ENCODE results near the gene TMED3.

The TMED3 gene

GRCh38 chr15:79296583-79296982 is 14.3 kb upstream of the TMED3 start:
- Histone ChIP-seq H3K9ac (ENCODE audit: low read depth in 1 of 2, low read length in 2 of 2) (no peak overlapping the region), H3K4me1 (ENCODE audit: control insufficient read depth in 2 of 2, insufficient read depth in 2 of 2, low read length in 2 of 2) (no peaks in the 10 kb centered on the region), H3K27me3 (ENCODE audit: control insufficient read depth in 2 of 2, insufficient read depth in 2 of 2, low read length in 2 of 2) (peaks cover 0 to 5% of the 10 kb centered on the region in 2 donors), H3K27ac (ENCODE audit: low read depth in 2 of 2, low read length in 2 of 2) (no peak overlapping the region), H3K36me3 (ENCODE audit: control insufficient read depth in 2 of 2, insufficient read depth in 2 of 2, low read length in 2 of 2) (no peaks in the 10 kb centered on the region), H3K4me3 (ENCODE audit: low read length in 2 of 2) (no peak overlapping the region), H3K9me3 (ENCODE audit: control insufficient read depth in 2 of 2, low read length in 2 of 2) (no peaks in the 10 kb centered on the region)

- H3K9me3 ChIP-seq (ENCODE audit: control insufficient read depth in 2 of 2, low read length in 2 of 2): no peaks in the 10 kb centered on the region
- no peaks in the 10 kb centered on the region for H3K36me3 ChIP-seq (ENCODE audit: control insufficient read depth in 2 of 2, insufficient read depth in 2 of 2, low read length in 2 of 2)
- no peaks in the 10 kb centered on the region for H3K4me1 ChIP-seq (ENCODE audit: control insufficient read depth in 2 of 2, insufficient read depth in 2 of 2, low read length in 2 of 2)
- no peak overlapping the region for H3K27ac ChIP-seq (ENCODE audit: low read depth in 2 of 2, low read length in 2 of 2)
- no peak overlapping the region for H3K9ac ChIP-seq (ENCODE audit: low read depth in 1 of 2, low read length in 2 of 2)
- peaks cover 4 to 8% of the 10 kb centered on the region in 2 donors for H3K27me3 ChIP-seq (ENCODE audit: control insufficient read depth in 2 of 2, insufficient read depth in 2 of 2, low read length in 2 of 2)
- H3K4me3 ChIP-seq (ENCODE audit: low read length in 2 of 2): no peak overlapping the region
Observed at GRCh38 chr15:79299126-79299840, 11.6 kb upstream of the TMED3 start.

- H3K4me1 ChIP-seq (ENCODE audit: control insufficient read depth in 2 of 2, insufficient read depth in 2 of 2, low read length in 2 of 2): no peaks in the 10 kb centered on the region
- no peaks in the 10 kb centered on the region for H3K9me3 ChIP-seq (ENCODE audit: control insufficient read depth in 2 of 2, low read length in 2 of 2)
- H3K4me3 ChIP-seq (ENCODE audit: low read length in 2 of 2): no peak overlapping the region
- H3K36me3 ChIP-seq (ENCODE audit: control insufficient read depth in 2 of 2, insufficient read depth in 2 of 2, low read length in 2 of 2): no peaks in the 10 kb centered on the region
- no peak overlapping the region for H3K9ac ChIP-seq (ENCODE audit: low read depth in 1 of 2, low read length in 2 of 2)
- peaks cover 5 to 8% of the 10 kb centered on the region in 2 donors for H3K27me3 ChIP-seq (ENCODE audit: control insufficient read depth in 2 of 2, insufficient read depth in 2 of 2, low read length in 2 of 2)
- no peak overlapping the region for H3K27ac ChIP-seq (ENCODE audit: low read depth in 2 of 2, low read length in 2 of 2)
Observed at GRCh38 chr15:79299841-79300235, 11.1 kb upstream of the TMED3 start.

GRCh38 chr15:79307251-79307650 is 3.7 kb upstream of the TMED3 start:
- H3K4me1 ChIP-seq (ENCODE audit: control insufficient read depth in 2 of 2, insufficient read depth in 2 of 2, low read length in 2 of 2): peaks cover 5 to 12% of the 10 kb centered on the region in 2 donors
- H3K27ac ChIP-seq (ENCODE audit: low read depth in 2 of 2, low read length in 2 of 2): no peak overlapping the region
- H3K9ac ChIP-seq (ENCODE audit: low read depth in 1 of 2, low read length in 2 of 2): no peak overlapping the region
- H3K36me3 ChIP-seq (ENCODE audit: control insufficient read depth in 2 of 2, insufficient read depth in 2 of 2, low read length in 2 of 2): no peaks in the 10 kb centered on the region
- H3K9me3 ChIP-seq (ENCODE audit: control insufficient read depth in 2 of 2, low read length in 2 of 2): no peaks in the 10 kb centered on the region
- peaks cover 6 to 9% of the 10 kb centered on the region in 2 donors for H3K27me3 ChIP-seq (ENCODE audit: control insufficient read depth in 2 of 2, insufficient read depth in 2 of 2, low read length in 2 of 2)
- H3K4me3 ChIP-seq (ENCODE audit: low read length in 2 of 2): no peak overlapping the region

GRCh38 chr15:79308874-79309273 is 2.0 kb upstream of the TMED3 start:
- Histone ChIP-seq H3K4me3 (ENCODE audit: low read length in 2 of 2) (no peak overlapping the region), H3K36me3 (ENCODE audit: control insufficient read depth in 2 of 2, insufficient read depth in 2 of 2, low read length in 2 of 2) (peaks cover 3 to 4% of the 10 kb centered on the region in 2 donors), H3K27me3 (ENCODE audit: control insufficient read depth in 2 of 2, insufficient read depth in 2 of 2, low read length in 2 of 2) (peaks cover 4 to 7% of the 10 kb centered on the region in 2 donors), H3K9me3 (ENCODE audit: control insufficient read depth in 2 of 2, low read length in 2 of 2) (no peaks in the 10 kb centered on the region), H3K27ac (ENCODE audit: low read depth in 2 of 2, low read length in 2 of 2) (no peak overlapping the region), H3K4me1 (ENCODE audit: control insufficient read depth in 2 of 2, insufficient read depth in 2 of 2, low read length in 2 of 2) (peaks cover 5 to 16% of the 10 kb centered on the region in 2 donors), H3K9ac (ENCODE audit: low read depth in 1 of 2, low read length in 2 of 2) (no peak overlapping the region)

GRCh38 chr15:79310612-79310984 is 314 bp upstream of the TMED3 start:
- H3K9me3 ChIP-seq (ENCODE audit: control insufficient read depth in 2 of 2, low read length in 2 of 2): no peaks in the 10 kb centered on the region
- H3K9ac ChIP-seq (ENCODE audit: low read depth in 1 of 2, low read length in 2 of 2): no peak overlapping the region

GRCh38 chr15:79311901-79312553 is 1.1 kb downstream of the TMED3 start:
- Histone ChIP-seq H3K9ac (ENCODE audit: low read depth in 1 of 2, low read length in 2 of 2) (peak overlapping the region; percentile 75 to 79), H3K9me3 (ENCODE audit: control insufficient read depth in 2 of 2, low read length in 2 of 2) (no peaks in the 10 kb centered on the region), H3K4me3 (ENCODE audit: low read length in 2 of 2) (peak overlapping the region; percentile 80 to 89), H3K27ac (ENCODE audit: low read depth in 2 of 2, low read length in 2 of 2) (no peak overlapping the region), H3K4me1 (ENCODE audit: control insufficient read depth in 2 of 2, insufficient read depth in 2 of 2, low read length in 2 of 2) (peaks cover 5 to 16% of the 10 kb centered on the region in 2 donors), H3K27me3 (ENCODE audit: control insufficient read depth in 2 of 2, insufficient read depth in 2 of 2, low read length in 2 of 2) (peaks cover 0 to 2% of the 10 kb centered on the region in 2 donors), H3K36me3 (ENCODE audit: control insufficient read depth in 2 of 2, insufficient read depth in 2 of 2, low read length in 2 of 2) (peaks cover 22 to 33% of the 10 kb centered on the region in 2 donors)

More at GRCh38 chr15:79310612-79310984, 314 bp upstream of the TMED3 start:
- Histone ChIP-seq H3K27ac (ENCODE audit: low read depth in 2 of 2, low read length in 2 of 2) (no peak overlapping the region), H3K4me1 (ENCODE audit: control insufficient read depth in 2 of 2, insufficient read depth in 2 of 2, low read length in 2 of 2) (peaks cover 5 to 16% of the 10 kb centered on the region in 2 donors), H3K4me3 (ENCODE audit: low read length in 2 of 2) (peak overlapping the region; percentile 70 to 80), H3K36me3 (ENCODE audit: control insufficient read depth in 2 of 2, insufficient read depth in 2 of 2, low read length in 2 of 2) (peaks cover 16 to 20% of the 10 kb centered on the region in 2 donors), H3K27me3 (ENCODE audit: control insufficient read depth in 2 of 2, insufficient read depth in 2 of 2, low read length in 2 of 2) (peaks cover 0 to 4% of the 10 kb centered on the region in 2 donors)

GRCh38 chr15:79314186-79314585 is 3.3 kb downstream of the TMED3 start:
- Histone ChIP-seq H3K36me3 (ENCODE audit: control insufficient read depth in 2 of 2, insufficient read depth in 2 of 2, low read length in 2 of 2) (peaks cover 40 to 54% of the 10 kb centered on the region in 2 donors), H3K27ac (ENCODE audit: low read depth in 2 of 2, low read length in 2 of 2) (no peak overlapping the region)

GRCh38 chr15:79314811-79315210 is 3.9 kb downstream of the TMED3 start:
- Histone ChIP-seq H3K27me3 (ENCODE audit: control insufficient read depth in 2 of 2, insufficient read depth in 2 of 2, low read length in 2 of 2) (no peaks in the 10 kb centered on the region), H3K36me3 (ENCODE audit: control insufficient read depth in 2 of 2, insufficient read depth in 2 of 2, low read length in 2 of 2) (peaks cover 41 to 59% of the 10 kb centered on the region in 2 donors), H3K9me3 (ENCODE audit: control insufficient read depth in 2 of 2, low read length in 2 of 2) (no peaks in the 10 kb centered on the region), H3K4me3 (ENCODE audit: low read length in 2 of 2) (no peak overlapping the region), H3K4me1 (ENCODE audit: control insufficient read depth in 2 of 2, insufficient read depth in 2 of 2, low read length in 2 of 2) (peaks cover 5 to 16% of the 10 kb centered on the region in 2 donors), H3K27ac (ENCODE audit: low read depth in 2 of 2, low read length in 2 of 2) (no peak overlapping the region), H3K9ac (ENCODE audit: low read depth in 1 of 2, low read length in 2 of 2) (no peak overlapping the region)

More at GRCh38 chr15:79314186-79314585, 3.3 kb downstream of the TMED3 start:
- no peaks in the 10 kb centered on the region for H3K9me3 ChIP-seq (ENCODE audit: control insufficient read depth in 2 of 2, low read length in 2 of 2)
- H3K4me3 ChIP-seq (ENCODE audit: low read length in 2 of 2): no peak overlapping the region
- H3K27me3 ChIP-seq (ENCODE audit: control insufficient read depth in 2 of 2, insufficient read depth in 2 of 2, low read length in 2 of 2): no peaks in the 10 kb centered on the region
- H3K9ac ChIP-seq (ENCODE audit: low read depth in 1 of 2, low read length in 2 of 2): no peak overlapping the region
- peaks cover 5 to 16% of the 10 kb centered on the region in 2 donors for H3K4me1 ChIP-seq (ENCODE audit: control insufficient read depth in 2 of 2, insufficient read depth in 2 of 2, low read length in 2 of 2)

GRCh38 chr15:79315623-79316328 is 4.9 kb downstream of the TMED3 start:
- Histone ChIP-seq H3K27ac (ENCODE audit: low read depth in 2 of 2, low read length in 2 of 2) (no peak overlapping the region), H3K9me3 (ENCODE audit: control insufficient read depth in 2 of 2, low read length in 2 of 2) (no peaks in the 10 kb centered on the region), H3K9ac (ENCODE audit: low read depth in 1 of 2, low read length in 2 of 2) (no peak overlapping the region), H3K36me3 (ENCODE audit: control insufficient read depth in 2 of 2, insufficient read depth in 2 of 2, low read length in 2 of 2) (peaks cover 41 to 62% of the 10 kb centered on the region in 2 donors), H3K4me3 (ENCODE audit: low read length in 2 of 2) (no peak overlapping the region), H3K4me1 (ENCODE audit: control insufficient read depth in 2 of 2, insufficient read depth in 2 of 2, low read length in 2 of 2) (peaks cover 5 to 14% of the 10 kb centered on the region in 2 donors), H3K27me3 (ENCODE audit: control insufficient read depth in 2 of 2, insufficient read depth in 2 of 2, low read length in 2 of 2) (no peaks in the 10 kb centered on the region)
